CD4-positive, alpha-beta T cell treated with Interferon gamma for 1 hour (primary cell): ENCODE results near the gene AVP.
"Not testable (repeated sequence)": the region's sequence is repeated elsewhere in the genome, so short reads cannot be mapped to it uniquely, and the experiment has no call there.

Source experiments
- DNase-seq: peaks from one replicate; pipeline ENCODE4 v3.0.0-alpha.2; 2020

The AVP gene

DNA sequence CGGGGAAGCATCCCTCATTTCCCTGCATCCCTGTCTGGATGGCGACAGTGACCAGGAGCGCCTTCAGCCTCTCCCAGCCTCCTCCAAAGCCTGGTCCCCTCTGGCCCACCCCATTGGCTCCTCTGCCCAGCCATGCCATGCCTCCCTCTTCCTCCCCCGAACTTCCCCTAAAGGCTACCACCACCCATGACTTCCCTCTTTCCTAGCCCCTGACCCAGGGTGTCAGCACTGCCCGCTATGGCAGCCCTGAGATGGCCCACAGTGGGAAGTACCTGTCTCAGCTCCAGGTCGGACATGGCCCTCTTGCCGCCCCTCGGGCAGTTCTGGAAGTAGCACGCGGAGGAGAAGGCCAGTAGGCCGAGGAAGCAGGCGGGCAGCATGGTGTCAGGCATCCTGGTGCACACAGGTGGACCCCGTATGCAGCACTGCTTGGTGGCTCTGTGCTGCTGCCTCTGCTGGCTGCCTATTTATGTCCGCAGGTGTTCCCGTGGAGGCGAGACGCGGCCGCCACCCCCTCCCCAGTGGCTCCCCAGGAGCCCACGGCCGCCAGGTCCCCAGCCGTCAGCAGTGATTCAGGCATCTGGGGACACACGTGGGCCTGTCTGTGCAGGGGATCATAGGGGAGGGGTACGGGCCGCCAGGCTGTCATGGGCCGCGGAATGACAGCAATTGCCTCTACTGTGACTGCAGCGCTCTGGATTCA is at the start of gene AVP:
TSS of gene AVP (minus strand) at position 442 of the 703 bp plus-strand sequence. CDS start at position 392, 50 bp downstream.
- DNase-seq, result no peak

GRCh38 chr20:3134151-3134550 is 49.6 kb upstream of the AVP start:
- DNase-seq, result no peak

DNA sequence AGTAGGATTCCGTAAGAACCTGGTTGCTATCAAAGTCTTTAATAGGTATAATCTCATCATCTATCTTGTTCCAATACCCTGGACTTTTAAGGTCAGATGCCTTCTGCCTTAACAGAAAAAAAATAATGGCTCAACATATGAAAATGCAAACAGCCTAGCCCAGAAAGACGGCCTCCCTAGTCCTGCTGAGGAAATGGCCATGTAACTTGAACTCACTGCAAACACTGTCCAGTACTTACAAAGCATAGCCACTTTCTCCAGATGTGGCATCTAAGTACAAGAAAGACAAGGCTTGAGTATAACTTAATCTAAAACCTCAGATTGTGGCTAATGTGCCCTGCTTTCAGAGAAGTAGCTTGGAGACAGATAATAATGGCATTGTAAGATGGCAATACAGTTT is 48.6 kb upstream of the AVP start:
- no peak for DNase-seq

GRCh38 chr20:3130051-3130600 is 45.6 kb upstream of the AVP start:
- DNase-seq, result no peak

- DNase-seq, result no peak
Observed at GRCh38 chr20:3129094-3129493, 44.6 kb upstream of the AVP start.

DNA sequence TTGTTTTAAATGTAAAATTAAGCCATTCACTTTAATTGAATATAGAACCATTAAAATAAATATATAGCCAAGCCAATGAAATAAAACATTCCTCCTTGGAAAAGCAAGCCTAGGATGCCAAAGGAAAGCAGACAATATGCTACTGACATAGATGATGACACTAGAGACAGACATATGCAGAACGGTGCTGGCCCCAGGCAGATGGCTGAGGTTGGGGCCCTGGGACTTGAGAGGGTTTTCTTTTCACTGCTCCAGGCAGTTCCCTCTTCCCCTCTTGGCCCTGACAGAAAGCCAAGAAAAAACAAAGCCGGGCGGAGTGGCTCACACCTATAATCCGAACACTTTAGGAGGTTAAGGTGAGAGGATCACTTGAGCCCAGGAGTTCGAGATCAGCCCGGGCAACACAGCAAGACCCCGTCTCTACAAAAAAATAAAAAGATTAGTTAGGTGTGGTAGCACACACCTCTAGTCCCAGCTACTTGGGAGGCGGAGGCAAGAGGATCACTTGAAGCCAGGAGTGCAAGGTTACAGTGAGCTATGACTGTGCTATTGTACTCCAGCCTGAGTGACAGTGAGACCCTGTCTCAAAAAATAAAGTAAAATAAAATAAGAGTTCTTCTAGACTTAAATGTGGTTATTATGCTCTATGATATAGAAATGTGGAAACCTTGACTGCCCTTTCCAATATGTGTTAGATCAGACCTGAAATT is 43.9 kb upstream of the AVP start:
- DNase-seq, result no peak

DNA sequence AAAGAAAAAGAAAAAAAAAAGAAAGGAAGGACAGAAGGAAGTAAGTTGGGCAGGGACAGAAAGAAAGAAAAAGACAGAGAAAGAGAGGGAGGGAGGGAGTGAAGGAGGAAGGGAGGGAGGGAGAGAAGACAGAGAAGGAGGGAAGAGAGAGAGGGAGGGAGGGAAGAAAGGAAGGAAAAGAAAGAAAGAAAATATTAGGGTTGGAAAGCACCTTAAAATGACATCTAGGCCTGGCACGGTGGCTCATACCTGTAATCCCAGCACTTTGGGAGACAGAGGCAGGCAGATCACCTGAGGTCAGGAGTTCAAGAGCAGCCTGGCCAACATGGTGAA is 42.0 kb upstream of the AVP start:
- DNase-seq, result no peak

DNA sequence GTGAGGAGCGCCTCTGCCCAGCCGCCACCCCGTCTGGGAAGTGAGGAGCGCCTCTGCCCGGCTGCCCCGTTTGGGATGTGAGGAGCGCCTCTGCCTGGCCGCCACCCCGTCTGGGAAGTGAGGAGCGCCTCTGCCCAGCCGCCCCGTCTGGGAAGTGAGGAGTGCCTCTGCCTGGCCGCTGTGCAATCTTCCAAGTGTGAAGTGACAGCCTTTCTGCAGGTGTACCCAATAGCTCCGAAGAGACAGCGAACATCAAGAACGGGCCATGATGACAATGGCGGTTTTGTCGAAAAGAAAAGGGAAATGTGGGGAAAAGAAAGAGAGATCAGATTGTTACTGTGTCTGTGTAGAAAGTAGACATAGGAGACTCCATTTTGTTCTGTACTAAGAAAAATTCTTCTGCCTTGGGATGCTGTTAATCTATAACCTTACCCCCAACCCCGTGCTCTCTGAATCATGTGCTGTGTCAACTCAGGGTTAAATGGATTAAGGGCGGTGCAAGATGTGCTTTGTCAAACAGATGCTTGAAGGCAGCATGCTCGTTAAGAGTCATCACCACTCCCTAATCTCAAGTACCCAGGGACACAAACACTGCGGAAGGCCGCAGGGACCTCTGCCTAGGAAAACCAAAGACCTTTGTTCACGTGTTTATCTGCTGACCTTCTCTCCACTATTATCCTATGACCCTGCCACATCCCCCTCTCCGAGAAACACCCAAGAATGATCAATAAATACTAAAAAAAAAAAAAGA is 41.4 kb upstream of the AVP start:
- not testable (repeated sequence) for DNase-seq

- not testable (repeated sequence) for DNase-seq
Observed at GRCh38 chr20:3124773-3125560, 40.4 kb upstream of the AVP start.

- DNase-seq, result not testable (repeated sequence)
Observed at GRCh38 chr20:3124163-3124562, 39.6 kb upstream of the AVP start.

- DNase-seq, result no peak
Observed at GRCh38 chr20:3123542-3123941, 39.0 kb upstream of the AVP start.

- DNase-seq, result no peak
Observed at GRCh38 chr20:3121955-3122610, 37.6 kb upstream of the AVP start.

DNA sequence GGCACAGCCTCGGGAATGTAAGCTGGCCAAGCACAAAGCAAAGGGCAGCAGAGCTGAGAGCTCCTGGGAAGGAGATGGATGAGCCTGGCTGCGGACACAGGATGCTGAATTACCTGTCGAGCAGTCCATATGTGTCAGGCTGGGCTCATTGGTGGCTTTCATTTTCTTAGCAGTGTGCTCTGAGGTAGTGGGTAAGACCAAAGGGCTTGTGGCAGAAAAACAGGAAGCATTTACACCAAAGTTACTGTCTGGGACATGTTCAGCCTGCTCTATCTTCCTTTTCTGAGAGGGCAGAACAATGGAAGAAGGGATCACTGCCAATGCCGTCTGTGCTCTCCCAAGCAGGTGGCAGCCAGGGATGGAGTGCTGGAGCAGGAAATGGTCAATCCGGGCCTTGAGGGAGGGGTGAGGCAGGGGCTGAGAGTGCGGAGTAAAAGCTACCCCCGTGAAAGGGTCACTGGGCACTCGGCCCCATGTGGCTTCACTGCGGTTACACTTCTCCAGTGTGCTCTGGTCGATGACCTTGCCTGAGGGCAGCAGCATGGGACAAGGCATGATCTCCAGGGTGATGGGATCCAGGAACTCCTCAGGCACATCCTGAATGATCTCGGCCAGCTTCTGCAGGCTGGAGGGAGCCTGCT is 36.9 kb upstream of the AVP start:
- DNase-seq, result peak; percentile 25

- no peak for DNase-seq
Observed at GRCh38 chr20:3119044-3119443, 34.5 kb upstream of the AVP start.

- DNase-seq, result peak; percentile 64
Observed at GRCh38 chr20:3117839-3118379, 33.4 kb upstream of the AVP start.

DNA sequence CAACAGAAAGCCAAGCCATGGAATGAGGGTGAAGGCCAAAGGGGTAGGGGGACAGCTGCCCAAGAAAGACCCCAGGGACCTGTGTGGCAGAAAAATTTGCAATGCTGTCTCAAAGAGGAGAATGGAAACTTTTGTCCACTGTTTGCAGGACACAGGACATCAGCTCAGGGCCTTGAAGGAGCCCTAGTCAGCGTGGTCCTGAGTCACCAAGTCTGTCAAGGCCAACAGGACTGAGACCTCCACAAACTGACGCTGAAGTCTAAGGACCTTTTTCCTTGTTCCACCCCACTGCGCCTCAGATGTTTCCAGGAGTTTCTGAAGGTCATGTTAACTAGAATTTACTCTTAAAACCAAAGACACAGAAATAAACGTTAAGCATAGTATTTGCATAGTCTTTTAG is 31.8 kb upstream of the AVP start:
- no peak for DNase-seq

- peak; percentile 28 for DNase-seq
Observed at GRCh38 chr20:3115190-3116107, 30.9 kb upstream of the AVP start.

GRCh38 chr20:3111995-3112394 is 27.5 kb upstream of the AVP start:
- no peak for DNase-seq

DNA sequence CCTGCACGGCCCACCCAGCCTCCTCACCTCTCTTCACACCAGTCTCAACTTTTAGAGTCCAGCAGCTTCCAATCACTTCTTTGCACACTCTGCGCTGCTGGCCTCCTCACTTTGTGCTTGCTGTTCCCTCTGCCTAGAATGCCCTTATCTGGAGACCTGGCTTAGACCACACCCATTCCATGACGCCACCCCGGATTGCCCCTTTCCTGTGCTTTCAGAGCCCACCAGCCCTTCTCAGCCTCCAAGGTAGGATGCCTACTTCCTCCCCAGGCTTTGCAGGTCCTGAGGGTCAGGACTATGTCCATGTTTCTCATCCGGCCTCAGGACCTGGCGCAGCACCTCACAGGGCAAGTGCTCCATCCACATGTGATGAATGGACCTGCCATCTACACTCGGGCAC is 27.0 kb upstream of the AVP start:
- DNase-seq, result no peak
